Neutrophil (primary cell): ENCODE results near the gene CHST11.

Experiments used
- H3K27ac ChIP-seq: fragments of 200-600 bp; sonication (generic); 2 replicates; pipeline ENCODE4 v1.5.1; 2016; ENCODE audit warnings: mild to moderate bottlenecking, moderate library complexity
- H3K27me3 ChIP-seq: fragments of 200-600 bp; sonication (generic); 2 replicates; pipeline ENCODE4 v1.6.0; 2016; ENCODE audit warnings: mild to moderate bottlenecking
- H3K36me3 ChIP-seq: fragments of 200-600 bp; sonication (generic); 2 replicates; pipeline ENCODE4 v1.5.1; 2017
- H3K4me1 ChIP-seq, 2 experiments: fragments of 200-600 bp in 1 of 2; sonication (generic) in 1 of 2; 1 replicate in 1 of 2; 2 replicates in 1 of 2; pipeline versions ENCODE4 v1.5.1 to v1.6.1; 2013 to 2016; ENCODE audit warnings: low read depth in 1 of 2, low read length in 1 of 2, mild to moderate bottlenecking in 1 of 2, moderate library complexity in 1 of 2; ENCODE audit not compliant: control insufficient read depth in 1 of 2, insufficient read depth in 1 of 2
- H3K4me3 ChIP-seq, 2 experiments: fragments of 200-600 bp in 1 of 2; sonication (generic) in 1 of 2; 1 replicate in 1 of 2; 2 replicates in 1 of 2; pipeline ENCODE4 v1.5.1; 2013 to 2016; ENCODE audit warnings: low read depth in 1 of 2, low read length in 1 of 2, mild to moderate bottlenecking in 1 of 2, moderate library complexity in 1 of 2
- H3K9me3 ChIP-seq: fragments of 200-600 bp; sonication (generic); 2 replicates; pipeline ENCODE4 v1.5.1; 2016
- TF ChIP-seq, protein P1 (sequence below): fragments of 200-600 bp; sonication (generic); IDR thresholded peaks from 2 replicates; pipeline ENCODE4 v1.5.1; 2016; ENCODE audit warnings: antibody characterized with exemption

The CHST11 gene

GRCh38 chr12:104438134-104438533 is 18.6 kb upstream of the CHST11 start:
- H3K4me3 ChIP-seq = no peak overlapping the region
- no peaks in the 10 kb centered on the region for H3K4me1 ChIP-seq
- no peak overlapping the region for H3K27ac ChIP-seq
- H3K36me3 ChIP-seq = no peaks in the 10 kb centered on the region
- H3K27me3 ChIP-seq = no peaks in the 10 kb centered on the region
- TF ChIP-seq, protein P1, sequence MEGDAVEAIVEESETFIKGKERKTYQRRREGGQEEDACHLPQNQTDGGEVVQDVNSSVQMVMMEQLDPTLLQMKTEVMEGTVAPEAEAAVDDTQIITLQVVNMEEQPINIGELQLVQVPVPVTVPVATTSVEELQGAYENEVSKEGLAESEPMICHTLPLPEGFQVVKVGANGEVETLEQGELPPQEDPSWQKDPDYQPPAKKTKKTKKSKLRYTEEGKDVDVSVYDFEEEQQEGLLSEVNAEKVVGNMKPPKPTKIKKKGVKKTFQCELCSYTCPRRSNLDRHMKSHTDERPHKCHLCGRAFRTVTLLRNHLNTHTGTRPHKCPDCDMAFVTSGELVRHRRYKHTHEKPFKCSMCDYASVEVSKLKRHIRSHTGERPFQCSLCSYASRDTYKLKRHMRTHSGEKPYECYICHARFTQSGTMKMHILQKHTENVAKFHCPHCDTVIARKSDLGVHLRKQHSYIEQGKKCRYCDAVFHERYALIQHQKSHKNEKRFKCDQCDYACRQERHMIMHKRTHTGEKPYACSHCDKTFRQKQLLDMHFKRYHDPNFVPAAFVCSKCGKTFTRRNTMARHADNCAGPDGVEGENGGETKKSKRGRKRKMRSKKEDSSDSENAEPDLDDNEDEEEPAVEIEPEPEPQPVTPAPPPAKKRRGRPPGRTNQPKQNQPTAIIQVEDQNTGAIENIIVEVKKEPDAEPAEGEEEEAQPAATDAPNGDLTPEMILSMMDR = no peak
- no peaks in the 10 kb centered on the region for H3K9me3 ChIP-seq

GRCh38 chr12:104439137-104439536 is 17.6 kb upstream of the CHST11 start:
- TF ChIP-seq, protein P1 = no peak
- no peak overlapping the region for H3K4me3 ChIP-seq
- H3K9me3 ChIP-seq = no peaks in the 10 kb centered on the region
- H3K36me3 ChIP-seq = no peaks in the 10 kb centered on the region
- H3K4me1 ChIP-seq = no peaks in the 10 kb centered on the region
- no peaks in the 10 kb centered on the region for H3K27me3 ChIP-seq
- H3K27ac ChIP-seq = no peak overlapping the region

GRCh38 chr12:104443008-104443407 is 13.7 kb upstream of the CHST11 start:
- no peak overlapping the region for H3K4me3 ChIP-seq
- no peaks in the 10 kb centered on the region for H3K36me3 ChIP-seq
- no peak overlapping the region for H3K27ac ChIP-seq
- TF ChIP-seq, protein P1 = no peak
- H3K4me1 ChIP-seq = no peaks in the 10 kb centered on the region
- H3K27me3 ChIP-seq = no peaks in the 10 kb centered on the region
- no peaks in the 10 kb centered on the region for H3K9me3 ChIP-seq

- TF ChIP-seq, protein P1 = no peak
- no peaks in the 10 kb centered on the region for H3K36me3 ChIP-seq
- H3K4me3 ChIP-seq = no peak overlapping the region
- H3K27me3 ChIP-seq = no peaks in the 10 kb centered on the region
- H3K9me3 ChIP-seq = peaks cover 6% of the 10 kb centered on the region
- H3K27ac ChIP-seq = no peak overlapping the region
- no peaks in the 10 kb centered on the region for H3K4me1 ChIP-seq
Observed at GRCh38 chr12:104446646-104447421, 9.9 kb upstream of the CHST11 start.

GRCh38 chr12:104448031-104448430 is 8.7 kb upstream of the CHST11 start:
- Histone ChIP-seq H3K36me3 (no peaks in the 10 kb centered on the region), H3K27me3 (no peaks in the 10 kb centered on the region), H3K4me1 (no peaks in the 10 kb centered on the region), H3K27ac (no peak overlapping the region), H3K4me3 (no peak overlapping the region), H3K9me3 (peaks cover 6% of the 10 kb centered on the region)
- TF ChIP-seq, protein P1 = no peak
